Karpas-422 (cell line): Measurements from ENCODE around the gene ERN1. TPM values are rescaled to one million over a fixed set of nuclear protein-coding genes. Genes with fewer than 3 reads are reported as not detected.

Experiments
- DNase-seq: peaks from one replicate; pipeline ENCODE4 v3.0.0-alpha.2; 2015
- H2AFZ ChIP-seq: fragments of 200-600 bp; sonication (generic); 2 replicates; pipeline ENCODE4 v1.6.1; 2014; ENCODE audit warnings: antibody characterized with exemption, low read length, mixed read lengths
- H3K27ac ChIP-seq: fragments of 200-600 bp; sonication (generic); 2 replicates; pipeline ENCODE4 v1.5.1; 2014; ENCODE audit warnings: mild to moderate bottlenecking, low read length, moderate library complexity
- H3K27me3 ChIP-seq: fragments of 200-600 bp; sonication (generic); 2 replicates; pipeline ENCODE4 v1.6.1; 2014; ENCODE audit warnings: low read length, mixed read lengths
- H3K36me3 ChIP-seq: fragments of 200-600 bp; sonication (generic); 2 replicates; pipeline ENCODE4 v1.6.1; 2014; ENCODE audit warnings: low read length, mixed read lengths; ENCODE audit not compliant: insufficient read depth
- H3K4me1 ChIP-seq: fragments of 200-600 bp; sonication (generic); 2 replicates; pipeline ENCODE4 v1.6.1; 2014; ENCODE audit warnings: mild to moderate bottlenecking, low read length, mixed read lengths
- H3K4me2 ChIP-seq: fragments of 200-600 bp; sonication (generic); 2 replicates; pipeline ENCODE4 v1.6.1; 2014; ENCODE audit warnings: low read length, low read depth, mild to moderate bottlenecking; ENCODE audit not compliant: poor library complexity, severe bottlenecking
- H3K4me3 ChIP-seq: fragments of 200-600 bp; sonication (generic); 2 replicates; pipeline ENCODE4 v1.5.1; 2014; ENCODE audit warnings: mild to moderate bottlenecking, antibody characterized with exemption, low read length, mixed read lengths
- H3K79me2 ChIP-seq: fragments of 200-600 bp; sonication (generic); 2 replicates; pipeline ENCODE4 v1.6.1; 2014; ENCODE audit warnings: mild to moderate bottlenecking, low read length, mixed read lengths
- H3K9ac ChIP-seq: fragments of 200-600 bp; sonication (generic); 2 replicates; pipeline ENCODE4 v1.6.0; 2014; ENCODE audit warnings: low read length
- H3K9me2 ChIP-seq: fragments of 200-600 bp; sonication (generic), shearing (Covaris generic); replicated peaks from 2 replicates; pipeline ENCODE4 v1.6.0; 2014; ENCODE audit warnings: mild to moderate bottlenecking, low read length, moderate library complexity; ENCODE audit not compliant: insufficient read depth
- H3K9me3 ChIP-seq: fragments of 300-700, 200-600 bp; sonication (generic); 2 replicates; pipeline ENCODE4 v1.6.1; 2014; ENCODE audit warnings: low read length, mixed read lengths
- H4K20me1 ChIP-seq: fragments of 200-600 bp; sonication (generic); 2 replicates; pipeline ENCODE4 v1.6.1; 2014; ENCODE audit warnings: mild to moderate bottlenecking, antibody characterized with exemption, low read length, low read depth; ENCODE audit not compliant: insufficient read depth
- total RNA-seq: library from RNA; depleted of rRNA; stranded (reverse); fragments of >200 nt; shearing (Covaris generic); gene quantifications from 2 replicates; pipeline ENCODE4 v1.2.3, GENCODE V29; 2014; ENCODE audit warnings: low replicate concordance

ERN1 gene
- total RNA-seq, 1 experiment from 2014 or later: 1.9 TPM

DNA sequence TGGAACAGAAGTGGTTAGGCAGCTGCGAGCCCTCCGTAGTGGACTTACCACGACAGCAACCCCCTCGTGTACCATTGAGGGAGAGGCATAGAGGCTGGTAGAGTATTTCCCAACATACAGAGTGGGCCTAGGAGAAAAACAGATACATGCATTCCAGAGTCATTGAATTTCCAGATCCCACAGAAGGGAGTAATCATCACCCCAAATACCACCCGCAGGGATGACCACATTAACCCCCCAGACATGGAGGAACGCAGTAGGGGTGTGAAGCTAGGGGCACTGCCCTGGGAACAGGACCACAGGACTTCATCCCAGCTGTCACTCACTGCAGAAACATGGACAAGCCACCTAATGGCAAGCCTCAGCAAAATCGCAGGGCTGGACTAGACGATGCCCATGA, 64.8 kb downstream of the ERN1 start:
- H3K4me1 ChIP-seq: no peaks in the 10 kb centered on the region
- no peaks in the 10 kb centered on the region for H3K79me2 ChIP-seq
- no peak overlapping the region for H2AFZ ChIP-seq
- peaks cover under 1% of the 10 kb centered on the region; the same call in 1 of the 2 replicates for H4K20me1 ChIP-seq
- no peaks in the 10 kb centered on the region for H3K27me3 ChIP-seq
- no peaks in the 10 kb centered on the region for H3K9me2 ChIP-seq
- H3K27ac ChIP-seq: no peak overlapping the region
- H3K4me3 ChIP-seq: no peak overlapping the region
- no peak for DNase-seq
- no peak overlapping the region for H3K4me2 ChIP-seq
- H3K9me3 ChIP-seq: no peaks in the 10 kb centered on the region
- no peak overlapping the region for H3K9ac ChIP-seq
- no peaks in the 10 kb centered on the region for H3K36me3 ChIP-seq

DNA sequence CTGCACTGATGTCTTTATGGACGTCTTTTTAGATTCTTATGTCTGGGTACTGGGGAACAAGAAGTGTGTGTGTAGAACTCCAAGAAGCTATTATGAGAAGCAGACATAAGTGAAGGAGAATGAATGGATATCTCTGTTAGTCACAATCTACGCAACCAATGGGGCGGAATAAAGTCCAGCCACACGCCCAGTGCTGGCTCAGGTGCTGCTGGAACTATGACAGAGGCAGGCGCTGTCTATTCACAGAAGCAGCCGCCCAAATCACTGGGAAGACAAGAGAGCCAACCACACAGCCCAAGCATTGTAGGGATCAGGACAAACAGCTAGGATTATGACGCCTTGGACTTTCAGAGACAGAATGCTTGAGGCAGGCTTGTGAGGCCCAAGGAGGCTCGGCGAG, 65.6 kb downstream of the ERN1 start:
- no peaks in the 10 kb centered on the region for H3K9me2 ChIP-seq
- H3K79me2 ChIP-seq: no peaks in the 10 kb centered on the region
- no peaks in the 10 kb centered on the region for H3K9me3 ChIP-seq
- no peak overlapping the region for H3K9ac ChIP-seq
- H3K4me1 ChIP-seq: no peaks in the 10 kb centered on the region
- no peak overlapping the region for H3K27ac ChIP-seq
- H2AFZ ChIP-seq: no peak overlapping the region
- no peak overlapping the region for H3K4me3 ChIP-seq
- no peaks in the 10 kb centered on the region for H3K27me3 ChIP-seq
- H3K36me3 ChIP-seq: no peaks in the 10 kb centered on the region
- no peak for DNase-seq
- H3K4me2 ChIP-seq: no peak overlapping the region
- H4K20me1 ChIP-seq: no peaks in the 10 kb centered on the region; the same call in 1 of the 2 replicates

DNA sequence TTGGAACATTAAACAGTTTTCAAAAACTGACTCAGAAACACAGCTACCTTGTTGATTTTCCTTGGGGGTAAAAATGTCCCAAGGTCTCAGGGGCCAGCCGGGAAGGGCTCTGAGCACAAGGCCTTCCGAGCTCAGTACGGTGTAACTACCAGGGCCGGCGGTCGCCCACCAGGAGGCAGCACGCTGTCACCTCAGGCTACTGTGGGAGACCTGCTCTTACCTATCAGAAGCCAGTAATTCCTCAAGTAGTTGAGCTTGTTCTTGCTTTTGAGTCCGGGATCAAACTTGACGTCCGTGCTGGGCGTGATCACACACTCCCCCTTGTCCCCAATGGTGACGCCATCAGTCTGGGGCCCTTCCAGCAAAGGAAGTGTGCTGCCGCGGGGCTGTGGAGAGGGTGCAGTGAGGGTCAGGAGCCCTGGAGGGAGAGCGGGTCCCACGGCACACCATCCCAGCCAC, 66.1 kb downstream of the ERN1 start:
- H3K9me2 ChIP-seq: no peaks in the 10 kb centered on the region
- DNase-seq: peak; percentile 63
- no peak overlapping the region for H2AFZ ChIP-seq
- no peaks in the 10 kb centered on the region for H3K79me2 ChIP-seq
- no peak overlapping the region for H3K9ac ChIP-seq
- H3K4me2 ChIP-seq: no peak overlapping the region
- H4K20me1 ChIP-seq: no peaks in the 10 kb centered on the region; the same call in 1 of the 2 replicates
- no peaks in the 10 kb centered on the region for H3K9me3 ChIP-seq
- H3K27ac ChIP-seq: no peak overlapping the region
- H3K4me3 ChIP-seq: no peak overlapping the region
- no peaks in the 10 kb centered on the region for H3K36me3 ChIP-seq
- H3K4me1 ChIP-seq: no peaks in the 10 kb centered on the region
- H3K27me3 ChIP-seq: no peaks in the 10 kb centered on the region

DNA sequence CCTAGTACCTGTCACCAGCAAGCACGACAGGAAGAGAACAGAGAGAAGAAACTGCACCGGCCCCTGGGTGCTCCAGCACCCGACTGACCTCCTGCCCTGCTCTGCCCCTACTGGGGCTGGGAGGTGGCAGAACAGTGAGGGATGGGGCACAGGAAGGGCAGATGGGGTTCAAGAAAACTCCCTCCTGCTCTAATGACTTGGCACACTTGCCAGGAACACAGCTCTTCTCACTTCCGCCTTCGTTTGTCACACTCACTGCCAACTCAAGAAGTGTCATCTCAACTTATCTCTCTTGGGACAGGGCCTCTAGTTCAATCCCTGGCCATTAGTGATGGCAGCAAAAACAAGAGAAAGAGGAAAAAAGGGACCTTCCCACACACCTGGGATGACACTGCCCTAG, 66.9 kb downstream of the ERN1 start:
- Histone ChIP-seq H2AFZ (no peak overlapping the region), H4K20me1 (no peaks in the 10 kb centered on the region; the same call in 1 of the 2 replicates), H3K4me1 (no peaks in the 10 kb centered on the region), H3K9ac (no peak overlapping the region), H3K36me3 (no peaks in the 10 kb centered on the region), H3K9me2 (no peaks in the 10 kb centered on the region), H3K9me3 (no peaks in the 10 kb centered on the region), H3K79me2 (no peaks in the 10 kb centered on the region), H3K27me3 (no peaks in the 10 kb centered on the region), H3K4me2 (no peak overlapping the region), H3K27ac (no peak overlapping the region), H3K4me3 (no peak overlapping the region)
- DNase-seq: no peak

DNA sequence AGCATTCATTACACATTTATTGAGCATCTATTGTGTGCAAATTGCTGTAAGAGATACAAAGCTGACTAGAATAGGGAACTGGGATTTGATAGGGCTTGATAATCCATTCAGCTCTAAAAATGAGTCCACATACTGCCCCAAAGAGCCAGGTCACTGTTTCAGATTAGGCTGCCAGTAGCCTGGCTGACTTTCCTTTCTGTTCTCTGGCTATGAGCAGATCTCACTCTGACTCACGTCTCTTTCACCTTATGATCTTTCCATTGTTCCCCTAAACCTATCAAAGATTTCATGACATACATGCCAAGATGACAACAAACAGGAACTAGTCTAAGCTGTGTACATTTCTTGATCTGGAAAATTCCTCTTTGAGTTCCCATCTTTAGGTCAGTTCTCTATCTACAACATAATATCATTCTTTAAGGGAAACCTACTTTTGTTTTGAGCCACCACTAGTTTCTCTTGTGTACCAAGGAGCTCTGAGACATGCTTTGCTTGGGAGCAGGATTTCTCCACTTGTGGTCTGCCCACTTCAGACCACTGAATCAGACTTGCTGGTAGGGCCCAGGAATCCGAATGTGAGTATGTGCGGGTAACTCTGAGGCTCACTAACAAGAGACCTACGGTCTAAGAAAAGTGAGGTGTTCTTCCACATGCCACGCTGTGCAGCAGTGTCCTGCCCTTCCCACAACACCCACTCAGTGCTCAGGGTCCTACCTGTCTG, 68.6 kb downstream of the ERN1 start:
- Histone ChIP-seq H3K27ac (no peak overlapping the region), H2AFZ (no peak overlapping the region), H3K4me2 (no peak overlapping the region), H3K9ac (no peak overlapping the region), H3K36me3 (no peaks in the 10 kb centered on the region), H3K4me1 (no peaks in the 10 kb centered on the region), H3K79me2 (no peaks in the 10 kb centered on the region), H3K9me2 (no peaks in the 10 kb centered on the region), H3K4me3 (no peak overlapping the region), H4K20me1 (no peaks in the 10 kb centered on the region; the same call in 1 of the 2 replicates), H3K9me3 (no peaks in the 10 kb centered on the region), H3K27me3 (no peaks in the 10 kb centered on the region)
- no peak for DNase-seq

DNA sequence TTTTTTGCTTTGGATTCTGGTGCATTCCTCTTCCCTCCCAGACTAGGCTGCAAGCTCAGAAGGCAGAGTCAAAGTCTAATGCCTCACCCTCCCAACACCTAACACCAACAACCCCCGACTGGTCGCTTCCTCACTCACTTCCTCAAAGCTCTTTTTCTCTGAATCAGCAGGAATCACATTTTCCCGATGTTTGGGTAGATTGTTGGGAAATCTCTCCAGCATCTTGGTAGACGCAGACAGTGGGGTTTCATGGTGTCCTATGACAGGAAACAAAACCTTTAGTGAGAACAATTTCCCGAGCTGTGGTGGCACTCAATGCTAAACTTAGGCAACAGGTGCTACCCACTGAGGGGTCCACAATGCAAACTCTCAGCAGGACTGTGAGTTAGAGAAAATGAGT, 69.6 kb downstream of the ERN1 start:
- Histone ChIP-seq H3K9me2 (no peaks in the 10 kb centered on the region), H3K4me1 (peaks cover 3% of the 10 kb centered on the region; the same call in 1 of the 2 replicates), H3K27ac (no peak overlapping the region), H2AFZ (no peak overlapping the region), H3K79me2 (no peaks in the 10 kb centered on the region), H3K9ac (no peak overlapping the region), H3K4me3 (no peak overlapping the region), H3K4me2 (no peak overlapping the region), H3K9me3 (no peaks in the 10 kb centered on the region), H3K36me3 (no peaks in the 10 kb centered on the region), H3K27me3 (no peaks in the 10 kb centered on the region), H4K20me1 (no peaks in the 10 kb centered on the region; the same call in 1 of the 2 replicates)
- DNase-seq: no peak

DNA sequence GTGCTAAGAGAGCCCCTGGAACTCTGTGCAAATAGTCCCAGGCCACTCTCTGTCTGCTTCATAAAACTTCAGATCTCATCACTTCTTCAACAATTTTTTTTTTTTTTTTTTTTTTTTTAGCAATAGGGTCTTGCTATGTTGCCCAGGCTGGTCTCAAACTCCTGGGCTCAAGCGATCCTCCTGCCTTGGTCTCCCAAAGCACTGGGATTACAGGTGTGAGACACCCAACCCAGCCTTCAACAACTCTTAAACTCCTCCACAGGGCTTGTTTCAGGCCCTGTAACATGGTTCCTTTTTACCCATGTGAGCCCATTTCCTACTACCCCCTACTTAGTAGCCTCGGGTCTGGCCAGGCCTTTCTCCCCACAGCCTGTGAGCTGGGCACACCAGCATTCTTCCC, 70.2 kb downstream of the ERN1 start:
- Histone ChIP-seq H3K79me2 (no peaks in the 10 kb centered on the region), H3K9ac (no peak overlapping the region), H3K27me3 (no peaks in the 10 kb centered on the region), H2AFZ (no peak overlapping the region), H3K4me2 (no peak overlapping the region), H3K4me1 (peaks cover 3% of the 10 kb centered on the region; the same call in 1 of the 2 replicates), H3K36me3 (no peaks in the 10 kb centered on the region), H3K27ac (no peak overlapping the region), H3K4me3 (no peak overlapping the region), H3K9me3 (no peaks in the 10 kb centered on the region), H4K20me1 (no peaks in the 10 kb centered on the region; the same call in 1 of the 2 replicates), H3K9me2 (no peaks in the 10 kb centered on the region)
- DNase-seq: no peak

DNA sequence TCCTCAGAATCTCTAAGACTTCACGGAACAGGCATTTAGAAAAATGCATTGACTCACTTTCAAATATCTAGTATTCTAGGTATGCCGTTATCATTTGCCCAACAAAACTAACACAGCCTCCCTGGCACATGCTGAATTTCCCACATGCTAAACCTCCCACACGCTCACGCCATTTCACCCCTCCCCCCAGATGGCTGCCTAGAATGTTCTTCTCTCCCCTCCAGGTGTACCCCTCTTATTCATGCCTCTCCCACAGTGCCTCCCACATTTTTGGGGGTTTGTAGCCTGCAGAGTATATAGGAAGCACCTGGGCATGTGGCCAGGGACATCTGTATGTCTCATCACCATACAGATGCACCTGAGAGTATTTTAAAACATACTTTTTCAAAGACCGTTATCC, 71.3 kb downstream of the ERN1 start:
- Histone ChIP-seq H3K4me1 (peaks cover 3% of the 10 kb centered on the region; the same call in 1 of the 2 replicates), H3K27me3 (no peaks in the 10 kb centered on the region), H4K20me1 (no peaks in the 10 kb centered on the region), H2AFZ (no peak overlapping the region), H3K9ac (no peak overlapping the region), H3K9me2 (no peaks in the 10 kb centered on the region), H3K79me2 (no peaks in the 10 kb centered on the region), H3K9me3 (no peaks in the 10 kb centered on the region), H3K4me2 (no peak overlapping the region), H3K27ac (no peak overlapping the region), H3K36me3 (no peaks in the 10 kb centered on the region), H3K4me3 (no peak overlapping the region)
- no peak for DNase-seq
